ENCODE results near the gene KASH5.

The KASH5 gene

DNA sequence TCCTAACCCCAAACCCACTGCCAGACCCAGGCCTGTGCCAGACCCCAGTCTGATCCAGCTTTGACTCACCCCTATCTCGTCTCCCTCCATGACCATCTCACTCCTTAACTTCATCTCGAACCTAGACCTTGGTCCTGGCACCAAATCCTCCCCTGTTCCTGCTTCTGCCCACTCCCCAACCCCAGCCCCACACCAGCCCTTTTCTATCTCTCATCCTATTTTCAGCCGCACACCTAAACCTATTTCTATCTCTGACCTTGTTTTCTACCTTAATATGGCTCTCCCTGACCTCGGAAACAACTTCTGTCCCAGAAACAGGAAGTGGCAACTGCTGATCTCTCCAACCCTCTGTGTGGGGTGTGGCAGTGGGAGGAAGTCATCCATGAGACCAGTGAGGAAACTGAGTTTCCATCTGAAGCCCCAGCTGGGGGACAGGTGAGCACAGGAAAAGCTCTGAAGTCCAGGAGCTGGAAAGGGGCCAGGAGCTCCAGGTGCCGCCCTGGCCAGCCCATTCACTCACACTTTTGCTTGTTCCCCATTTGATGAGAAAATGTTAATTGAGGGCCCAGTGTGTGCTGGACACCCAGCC, 21.5 kb downstream of the KASH5 start:
- H3K9me3 ChIP-seq (ENCODE audit: insufficient read depth, low read length) = no peaks in the 10 kb centered on the region
- TF ChIP-seq EZH2phosphoT487 (IDR thresholded peaks at IDR 0.05; ENCODE audit: low read depth) (no peak), CTCF (IDR thresholded peaks at IDR 0.05; ENCODE audit: low read depth, low read length) (no peak)
- H3K79me2 ChIP-seq (ENCODE audit: low read length) = no peaks in the 10 kb centered on the region
- H3K4me2 ChIP-seq (ENCODE audit: low read length) = peak overlapping the region; percentile 69
- peak overlapping the region; percentile 60 for H3K4me3 ChIP-seq (ENCODE audit: low read length)
- H3K9ac ChIP-seq (ENCODE audit: low read length) = peak overlapping the region; percentile 54; the same call in 1 of the 2 replicates
- no peaks in the 10 kb centered on the region for H3K27me3 ChIP-seq (ENCODE audit: low read depth, low read length)
- H3K4me1 ChIP-seq (ENCODE audit: low read length) = peaks cover 42% of the 10 kb centered on the region
- peak overlapping the region; percentile 43 for H3K27ac ChIP-seq (ENCODE audit: low read length)
- no peaks in the 10 kb centered on the region for H3K36me3 ChIP-seq (replicated peaks; ENCODE audit: low read depth, low read length)
- H4K20me1 ChIP-seq (ENCODE audit: insufficient read depth, low read length) = no peaks in the 10 kb centered on the region
- H2AFZ ChIP-seq (ENCODE audit: low read depth, low read length) = peak overlapping the region; percentile 94

DNA sequence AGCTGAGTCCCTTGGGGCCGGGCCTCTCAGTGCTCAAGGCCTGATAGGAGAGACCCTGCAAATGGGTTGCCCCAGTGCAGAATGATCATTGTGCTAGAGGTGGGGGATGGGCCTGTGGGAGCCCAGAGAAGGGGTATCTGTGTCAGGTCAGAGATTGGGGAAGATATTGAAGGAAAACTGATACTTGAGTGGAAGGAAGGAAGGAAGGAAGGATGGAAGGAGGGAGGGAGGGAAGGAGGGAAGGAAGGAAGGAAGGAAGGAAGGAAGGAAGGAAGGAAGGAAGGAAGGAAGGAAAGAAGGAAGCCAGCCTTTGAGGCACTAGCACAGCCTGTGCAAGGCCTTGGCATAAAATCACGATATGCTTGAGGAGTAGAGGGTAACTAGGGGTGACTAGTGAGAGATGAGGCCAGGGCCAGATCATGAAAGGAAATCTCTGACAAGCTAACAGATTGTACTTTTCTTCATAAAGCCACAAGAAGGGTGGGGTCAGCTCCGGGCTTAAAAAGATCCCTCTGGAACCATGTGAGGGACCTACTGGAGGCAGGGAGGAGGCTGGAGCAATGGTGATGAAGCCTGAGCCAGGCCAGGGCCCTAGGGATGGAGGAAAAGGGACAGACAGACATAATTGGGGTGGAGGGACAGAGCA, 23.8 kb downstream of the KASH5 start:
- no peaks in the 10 kb centered on the region for H3K79me2 ChIP-seq (ENCODE audit: low read length)
- no peaks in the 10 kb centered on the region for H3K27me3 ChIP-seq (ENCODE audit: low read depth, low read length)
- no peak overlapping the region for H3K9ac ChIP-seq (ENCODE audit: low read length)
- no peak overlapping the region for H3K4me3 ChIP-seq (ENCODE audit: low read length)
- TF ChIP-seq EZH2phosphoT487 (IDR thresholded peaks at IDR 0.05; ENCODE audit: low read depth) = no peak
- TF ChIP-seq CTCF (IDR thresholded peaks at IDR 0.05; ENCODE audit: low read depth, low read length) = no peak
- no peak overlapping the region for H3K4me2 ChIP-seq (ENCODE audit: low read length)
- no peak overlapping the region for H2AFZ ChIP-seq (ENCODE audit: low read depth, low read length)
- no peak overlapping the region for H3K27ac ChIP-seq (ENCODE audit: low read length)
- H4K20me1 ChIP-seq (ENCODE audit: insufficient read depth, low read length) = no peaks in the 10 kb centered on the region
- H3K9me3 ChIP-seq (ENCODE audit: insufficient read depth, low read length) = no peaks in the 10 kb centered on the region
- peaks cover 33% of the 10 kb centered on the region for H3K4me1 ChIP-seq (ENCODE audit: low read length)
- no peaks in the 10 kb centered on the region for H3K36me3 ChIP-seq (replicated peaks; ENCODE audit: low read depth, low read length)

GRCh38 chr19:49413348-49413747, 25.3 kb downstream of the KASH5 start:
- H3K79me2 ChIP-seq (ENCODE audit: low read length) = no peaks in the 10 kb centered on the region
- no peak for TF ChIP-seq CTCF (IDR thresholded peaks at IDR 0.05; ENCODE audit: low read depth, low read length)
- TF ChIP-seq EZH2phosphoT487 (IDR thresholded peaks at IDR 0.05; ENCODE audit: low read depth) = no peak
- H3K27ac ChIP-seq (ENCODE audit: low read length) = no peak overlapping the region
- no peak overlapping the region for H3K9ac ChIP-seq (ENCODE audit: low read length)
- H3K4me3 ChIP-seq (ENCODE audit: low read length) = no peak overlapping the region
- H3K36me3 ChIP-seq (replicated peaks; ENCODE audit: low read depth, low read length) = no peaks in the 10 kb centered on the region
- H4K20me1 ChIP-seq (ENCODE audit: insufficient read depth, low read length) = no peaks in the 10 kb centered on the region
- H3K9me3 ChIP-seq (ENCODE audit: insufficient read depth, low read length) = no peaks in the 10 kb centered on the region
- H3K27me3 ChIP-seq (ENCODE audit: low read depth, low read length) = 0 out of 2 replicates have a peak, but pooled peaks cover 3% of the 10 kb centered on the region
- peaks cover 18% of the 10 kb centered on the region for H3K4me1 ChIP-seq (ENCODE audit: low read length)
- no peak overlapping the region for H3K4me2 ChIP-seq (ENCODE audit: low read length)
- H2AFZ ChIP-seq (ENCODE audit: low read depth, low read length) = no peak overlapping the region

- H3K4me2 ChIP-seq (ENCODE audit: low read length) = no peak overlapping the region
- no peak overlapping the region for H2AFZ ChIP-seq (ENCODE audit: low read depth, low read length)
- H3K36me3 ChIP-seq (replicated peaks; ENCODE audit: low read depth, low read length) = no peaks in the 10 kb centered on the region
- 0 out of 2 replicates have a peak, but pooled peaks cover 3% of the 10 kb centered on the region for H3K27me3 ChIP-seq (ENCODE audit: low read depth, low read length)
- H3K9ac ChIP-seq (ENCODE audit: low read length) = no peak overlapping the region
- TF ChIP-seq EZH2phosphoT487 (IDR thresholded peaks at IDR 0.05; ENCODE audit: low read depth) (no peak), CTCF (IDR thresholded peaks at IDR 0.05; ENCODE audit: low read depth, low read length) (no peak)
- H3K4me1 ChIP-seq (ENCODE audit: low read length) = peaks cover 10% of the 10 kb centered on the region
- H3K9me3 ChIP-seq (ENCODE audit: insufficient read depth, low read length) = no peaks in the 10 kb centered on the region
- no peak overlapping the region for H3K4me3 ChIP-seq (ENCODE audit: low read length)
- no peak overlapping the region for H3K27ac ChIP-seq (ENCODE audit: low read length)
- no peaks in the 10 kb centered on the region for H3K79me2 ChIP-seq (ENCODE audit: low read length)
- H4K20me1 ChIP-seq (ENCODE audit: insufficient read depth, low read length) = no peaks in the 10 kb centered on the region
Measured at GRCh38 chr19:49414256-49414655, 26.2 kb downstream of the KASH5 start.
